ENCODE data around the gene C3orf52.

Gene C3orf52

GRCh38 chr3:112086875-112087524 lies 811 bp downstream of the C3orf52 start:
- no peak for DNase-seq

DNA sequence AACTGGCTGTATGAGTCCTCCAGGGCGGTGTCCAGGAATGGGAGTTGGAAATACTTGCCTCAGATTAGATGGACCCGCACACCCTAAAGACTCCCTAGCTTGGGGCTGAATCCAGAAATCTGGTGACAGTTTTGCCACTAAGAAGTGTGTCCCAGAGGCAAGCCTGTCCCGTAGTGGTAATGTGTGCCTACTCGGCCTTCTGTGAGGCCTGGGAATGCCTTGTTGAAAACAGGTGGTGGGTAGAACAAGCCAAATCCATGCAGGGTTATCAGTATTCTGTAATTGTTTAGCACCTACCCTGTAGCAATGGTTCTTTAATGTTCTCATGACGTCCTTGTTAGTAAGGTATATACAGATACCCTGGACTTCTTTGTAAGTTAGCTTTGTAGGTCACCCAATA lies 1.6 kb downstream of the C3orf52 start:
- no peak for DNase-seq

GRCh38 chr3:112088944-112089343 lies 2.8 kb downstream of the C3orf52 start:
- no peak for DNase-seq

GRCh38 chr3:112089956-112090886 lies 4.0 kb downstream of the C3orf52 start:
- DNase-seq, result no peak

- DNase-seq, result no peak
These were observed 4.8 kb downstream of the C3orf52 start for GRCh38 chr3:112090887-112091586.

- DNase-seq, result no peak
These were observed 6.4 kb downstream of the C3orf52 start for GRCh38 chr3:112092496-112093179.

- DNase-seq, result no peak
These were observed 7.0 kb downstream of the C3orf52 start for GRCh38 chr3:112093180-112093522.

DNA sequence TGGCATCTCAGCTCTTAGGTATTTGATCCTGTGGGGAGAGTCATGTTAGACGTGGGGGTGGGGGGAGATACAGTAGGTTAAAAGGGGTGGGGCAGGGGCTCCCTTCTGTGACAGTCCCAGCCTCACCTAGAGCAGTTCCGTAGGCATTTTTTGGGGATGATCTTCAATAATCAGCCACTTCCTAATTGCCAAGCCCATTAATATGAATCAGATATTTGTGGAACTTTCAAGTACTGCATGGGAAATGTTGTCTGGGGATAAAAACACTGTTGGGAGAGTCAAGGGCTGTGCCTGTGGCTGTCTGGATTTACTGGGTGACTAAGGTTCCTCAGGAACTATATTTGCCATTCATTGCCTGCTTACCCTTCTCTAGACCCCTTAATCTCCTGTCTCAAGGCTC lies 9.5 kb downstream of the C3orf52 start:
- DNase-seq, result no peak

DNA sequence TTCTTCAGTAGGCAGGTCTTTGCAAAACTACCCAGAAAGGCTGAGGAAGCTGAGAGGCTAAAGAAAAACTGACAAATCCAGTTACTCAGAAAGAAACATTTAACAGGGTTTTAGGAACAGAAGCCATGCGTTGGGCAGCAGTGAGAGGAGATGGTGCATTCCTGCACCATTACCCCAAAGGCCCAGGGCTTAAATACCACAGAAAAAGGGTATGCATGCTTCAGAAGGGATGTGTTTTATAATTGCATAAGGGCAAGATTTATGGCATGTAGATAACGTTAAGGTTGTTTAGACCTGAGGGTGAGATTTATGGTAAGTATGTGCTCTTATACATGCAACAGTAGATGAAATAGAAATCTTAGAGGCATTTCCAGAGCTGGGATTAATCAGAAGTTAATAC lies 10.0 kb downstream of the C3orf52 start:
- no peak for DNase-seq

GRCh38 chr3:112097378-112097777 lies 11.2 kb downstream of the C3orf52 start:
- no peak for DNase-seq

DNA sequence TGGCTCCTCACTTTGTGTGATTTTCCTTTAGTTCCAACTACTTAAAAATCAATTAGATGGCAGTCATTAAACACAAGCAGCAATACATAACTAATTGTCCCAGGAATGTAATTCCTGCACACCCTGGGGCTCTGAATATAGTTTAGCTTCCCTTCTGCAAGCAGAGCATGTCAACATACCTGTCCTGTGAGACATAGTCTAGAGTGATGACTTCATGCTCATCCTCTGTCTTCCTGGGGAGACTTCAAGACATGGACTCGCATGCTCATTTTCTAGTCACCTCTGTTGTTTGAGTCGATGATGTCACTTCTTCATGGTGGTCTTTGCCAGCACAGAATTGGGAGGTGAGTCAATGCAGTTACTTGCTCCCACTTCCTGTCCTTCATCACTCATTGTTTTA lies 15.7 kb downstream of the C3orf52 start:
- no peak for DNase-seq

DNA sequence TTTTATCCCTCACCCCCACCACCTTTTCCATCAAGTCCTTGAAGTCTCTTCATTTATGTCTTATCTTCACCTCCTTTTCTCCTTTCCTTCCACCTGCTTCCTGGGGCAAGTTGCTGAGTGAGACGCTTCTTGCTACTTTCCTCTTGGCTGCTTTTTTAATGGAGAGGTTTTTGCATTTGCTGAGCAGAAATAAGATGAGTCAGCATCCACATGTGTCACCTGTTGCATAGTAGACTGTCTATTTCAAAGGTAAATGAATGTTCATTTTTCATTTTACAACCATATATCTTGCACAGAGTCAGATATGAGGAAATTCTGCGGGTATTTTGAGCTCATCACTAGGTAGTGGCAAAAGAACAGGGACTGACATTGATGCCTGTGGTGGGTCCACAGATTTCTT lies 18.6 kb downstream of the C3orf52 start:
- no peak for DNase-seq

DNA sequence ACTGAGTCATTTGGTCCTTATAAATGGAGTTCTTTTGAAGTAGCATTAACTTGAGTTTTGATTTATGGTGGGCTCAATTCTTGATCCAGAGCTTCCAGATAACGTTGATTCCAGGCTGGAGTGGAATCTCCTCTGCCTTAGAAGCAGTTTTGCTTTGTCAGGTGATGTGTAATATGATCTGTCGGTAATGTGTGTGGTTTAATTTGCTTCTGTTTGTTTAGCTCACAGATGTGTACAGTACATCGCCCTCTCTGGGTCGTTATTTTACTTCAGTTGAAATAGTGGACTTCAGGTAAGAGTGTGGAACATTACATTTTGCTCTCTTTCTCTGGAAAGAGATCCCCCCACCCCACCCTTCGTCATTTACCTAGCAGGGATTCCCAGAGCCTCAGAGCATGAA lies 23.1 kb downstream of the C3orf52 start:
- no peak for DNase-seq

GRCh38 chr3:112111785-112112402 lies 25.7 kb downstream of the C3orf52 start:
- DNase-seq, result no peak

GRCh38 chr3:112114576-112115160 lies 28.5 kb downstream of the C3orf52 start:
- DNase-seq, result no peak

GRCh38 chr3:112115161-112115739 lies 29.1 kb downstream of the C3orf52 start:
- DNase-seq, result no peak

DNA sequence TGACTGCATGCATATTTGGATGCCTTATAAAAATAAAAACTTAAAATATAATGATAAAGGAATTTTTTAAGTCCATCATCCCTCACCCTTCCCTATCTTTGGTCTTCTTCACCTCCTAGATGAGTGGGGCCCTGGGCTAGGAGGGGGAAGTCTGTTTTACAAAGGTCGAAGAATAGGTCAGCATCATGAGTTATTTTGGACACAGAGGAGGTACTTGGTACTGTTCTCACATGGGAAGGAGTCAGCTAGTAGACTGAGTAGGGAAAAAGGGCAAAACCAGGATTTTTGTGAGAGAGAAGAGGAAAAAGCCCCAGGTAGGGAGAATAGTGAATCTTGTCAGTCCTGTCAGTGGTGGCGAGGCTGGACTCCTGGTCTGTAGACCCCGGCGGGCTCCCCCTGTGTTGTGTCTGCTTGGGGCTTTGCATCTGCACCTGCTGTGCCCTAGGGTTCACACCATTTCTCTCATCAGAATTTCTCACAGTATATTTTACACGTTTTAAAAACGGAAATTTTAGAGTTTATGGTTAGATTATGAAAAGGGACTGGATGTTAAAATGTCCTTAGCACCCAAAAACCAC lies 29.7 kb downstream of the C3orf52 start:
- no peak for DNase-seq

- no peak for DNase-seq
These were observed 30.6 kb downstream of the C3orf52 start for GRCh38 chr3:112116748-112117186.

DNA sequence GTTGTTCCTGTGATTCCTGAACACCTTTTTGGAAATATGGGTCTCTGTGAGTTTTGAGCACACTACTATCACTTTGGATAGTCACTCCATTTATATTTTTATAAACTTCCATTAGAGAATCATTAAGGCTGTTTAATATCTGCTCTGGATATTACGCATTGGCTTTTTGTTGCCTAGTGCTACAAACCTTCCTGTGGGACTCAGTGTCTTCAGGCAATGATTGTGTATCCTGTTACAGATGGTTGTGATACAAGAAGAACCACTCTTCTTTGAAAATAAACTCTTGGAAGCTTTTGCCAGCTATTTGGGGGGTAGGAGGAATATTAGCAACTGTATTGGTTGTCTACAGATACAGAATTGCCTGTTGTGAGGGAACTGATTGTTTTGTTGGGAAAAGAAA lies 31.2 kb downstream of the C3orf52 start:
- no peak for DNase-seq

GRCh38 chr3:112117841-112118571 lies 31.8 kb downstream of the C3orf52 start:
- DNase-seq, result no peak

Measured in activated CD8-positive, alpha-beta memory T cell treated with anti-CD3 and anti-CD28 coated beads, Interleukin-2, amount 50 U/mL, for 48 hours (primary cell).